Pulmonary artery endothelial cell (primary cell): ENCODE measurements around the gene ZDHHC8. TPM values are rescaled to one million over a fixed set of nuclear protein-coding genes. Genes with fewer than 3 reads are reported as not detected.
A peak's percentile ranks its signal among the peaks of the same experiment; 100 is the strongest.

Experiments
- DNase-seq: peaks from one replicate; pipeline ENCODE4 v3.0.0-alpha.2; 2011; ENCODE audit warnings: low read depth, low spot score
- total RNA-seq: library from RNA; depleted of rRNA; stranded (reverse); fragments of >200 nt; gene quantifications from 2 replicates; pipeline ENCODE4 v1.2.3, GENCODE V29; 2014

The ZDHHC8 gene
- total RNA-seq, 1 donor from 2014 or later, result 10.6 TPM

DNA sequence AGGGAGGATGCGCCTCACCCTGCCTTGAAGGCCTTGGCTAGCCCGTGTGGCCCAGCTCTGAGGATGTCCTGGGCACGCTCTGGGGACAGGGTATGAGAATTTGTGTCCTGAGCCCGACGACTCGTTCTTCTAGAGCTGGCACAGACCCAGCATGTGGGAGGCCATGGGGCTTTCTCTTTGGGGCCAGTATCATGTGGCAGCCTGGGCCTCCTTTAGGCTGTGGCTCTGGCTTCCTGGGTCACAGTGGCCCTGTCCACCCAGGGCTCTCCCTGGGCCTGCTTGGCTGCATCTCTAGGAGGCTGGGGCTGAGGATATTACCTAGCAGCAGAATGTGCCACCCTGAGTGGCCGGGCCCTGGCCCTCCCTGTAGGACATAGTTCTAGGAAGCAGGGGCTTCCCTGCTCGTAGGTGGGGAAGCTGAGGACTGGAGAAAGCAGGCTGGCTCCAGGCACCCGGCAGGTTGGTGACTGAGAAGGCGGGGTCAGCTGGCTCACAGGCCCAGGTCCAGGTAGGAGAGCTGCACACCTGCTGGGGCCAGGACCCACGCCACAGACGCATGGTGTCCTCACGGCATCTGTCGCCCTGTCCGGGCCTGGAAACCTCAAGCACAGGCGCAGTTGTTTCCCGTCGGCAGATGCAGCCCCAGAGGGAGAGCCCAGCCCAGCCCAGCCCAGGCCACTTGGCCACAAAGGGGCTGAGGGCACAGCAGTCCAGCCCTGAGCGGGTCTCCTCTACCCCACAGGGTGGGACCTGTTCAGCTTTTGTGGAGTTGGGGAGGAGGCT is 12.5 kb downstream of the ZDHHC8 start:
- DNase-seq, result no peak

DNA sequence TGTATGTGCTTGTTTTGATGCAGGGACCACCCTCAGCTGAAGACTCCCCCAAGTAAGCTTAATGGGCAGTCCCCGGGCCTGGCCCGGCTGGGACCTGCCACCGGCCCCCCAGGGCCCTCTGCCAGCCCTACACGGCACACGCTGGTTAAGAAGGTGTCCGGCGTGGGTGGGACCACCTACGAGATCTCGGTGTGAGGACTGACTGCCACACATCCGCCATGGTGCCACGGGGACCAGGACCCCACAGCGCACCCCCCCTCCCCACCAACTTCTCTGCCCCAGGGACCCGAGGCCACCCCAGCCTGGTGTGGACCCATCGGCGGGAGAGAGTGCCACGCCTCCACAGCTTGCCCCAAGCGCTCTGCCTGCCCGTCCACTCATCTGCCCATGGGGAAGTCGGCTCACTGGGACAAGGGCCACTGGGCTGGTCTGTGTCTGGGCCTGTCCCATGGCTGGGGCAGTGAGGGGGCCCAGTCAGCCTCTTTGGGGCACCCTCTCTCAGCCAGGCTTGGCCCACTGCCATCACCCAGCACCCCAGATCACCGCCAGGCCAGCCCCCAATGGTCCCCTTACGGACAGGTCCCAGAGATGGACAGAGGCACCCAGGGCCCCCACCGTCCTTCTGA is 13.7 kb downstream of the ZDHHC8 start:
- DNase-seq, result no peak

DNA sequence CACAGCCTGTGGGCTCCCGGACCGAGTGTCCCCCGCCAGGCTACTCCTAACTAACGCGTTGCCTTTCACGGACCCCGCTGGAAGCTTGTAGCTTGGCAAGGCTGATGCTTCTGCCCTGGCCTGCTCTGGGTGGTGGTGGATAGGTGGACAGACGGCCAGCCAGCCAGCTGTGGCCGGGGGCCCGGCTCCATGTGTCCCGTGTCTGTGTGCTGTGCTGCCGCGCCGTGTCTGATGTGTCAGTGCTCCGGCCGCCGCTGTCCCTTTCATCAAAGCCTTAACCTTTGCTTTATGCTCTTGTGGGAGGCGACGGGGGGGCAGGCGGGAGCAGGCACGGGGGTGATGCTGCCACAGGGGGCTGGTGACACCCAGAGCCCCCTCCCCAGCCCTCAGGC is 14.2 kb downstream of the ZDHHC8 start:
- no peak for DNase-seq

DNA sequence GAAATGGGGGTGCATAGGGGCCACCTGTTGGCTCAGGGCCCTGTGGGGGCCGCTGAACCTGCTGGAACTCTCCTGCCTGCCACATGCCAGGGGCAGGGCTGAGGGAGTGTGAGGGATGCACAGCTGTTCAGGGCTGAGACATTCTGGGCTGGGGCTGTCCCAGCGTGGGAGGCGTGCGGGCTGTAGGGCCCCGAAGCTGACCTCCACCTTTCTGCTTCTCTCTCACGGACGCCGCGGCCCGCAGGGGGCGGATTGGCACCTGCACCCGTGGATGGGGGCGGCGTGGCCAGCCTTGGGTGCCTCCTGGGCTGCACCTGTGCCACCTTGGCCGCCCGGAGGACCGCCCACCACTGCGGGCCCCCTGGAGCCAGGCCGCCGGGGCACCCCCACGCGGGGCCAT is 15.2 kb downstream of the ZDHHC8 start:
- no peak for DNase-seq

DNA sequence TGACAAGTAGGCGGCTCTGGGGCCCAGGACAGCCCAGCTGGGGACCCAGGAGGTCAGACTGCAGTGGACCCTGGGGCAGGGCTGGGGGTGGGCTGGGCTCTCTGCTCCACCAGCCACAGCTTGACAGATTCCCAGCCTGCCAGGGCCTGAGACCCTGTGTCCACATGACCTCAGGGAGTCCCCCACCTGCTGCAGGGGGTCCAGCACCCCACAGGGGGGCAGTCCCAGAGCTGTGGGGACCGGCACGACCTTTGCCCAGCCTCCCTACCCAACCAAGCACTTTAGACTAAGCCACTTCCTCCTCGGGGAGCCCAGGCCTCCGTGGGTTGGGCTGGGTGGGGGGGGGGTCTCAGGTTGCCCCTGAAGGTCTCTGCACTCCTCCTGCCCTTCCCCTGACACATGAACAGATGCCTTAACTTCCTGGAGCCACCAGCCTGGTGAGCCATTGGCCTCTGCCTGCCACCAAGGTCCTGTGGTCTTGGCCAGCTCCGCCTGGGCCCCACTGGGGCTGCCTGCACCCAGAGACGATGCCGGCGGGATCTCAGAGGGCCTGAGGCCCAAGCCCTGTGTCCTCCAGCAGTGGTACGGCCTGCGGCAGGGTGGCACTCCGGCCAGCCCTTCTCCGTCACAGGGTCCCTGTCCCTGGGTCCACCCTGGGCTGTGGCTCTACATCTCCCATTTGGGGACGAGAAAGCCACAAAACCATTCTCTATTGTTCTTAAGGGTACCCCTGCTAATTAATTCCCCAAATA is 15.8 kb downstream of the ZDHHC8 start:
- DNase-seq, result no peak

DNA sequence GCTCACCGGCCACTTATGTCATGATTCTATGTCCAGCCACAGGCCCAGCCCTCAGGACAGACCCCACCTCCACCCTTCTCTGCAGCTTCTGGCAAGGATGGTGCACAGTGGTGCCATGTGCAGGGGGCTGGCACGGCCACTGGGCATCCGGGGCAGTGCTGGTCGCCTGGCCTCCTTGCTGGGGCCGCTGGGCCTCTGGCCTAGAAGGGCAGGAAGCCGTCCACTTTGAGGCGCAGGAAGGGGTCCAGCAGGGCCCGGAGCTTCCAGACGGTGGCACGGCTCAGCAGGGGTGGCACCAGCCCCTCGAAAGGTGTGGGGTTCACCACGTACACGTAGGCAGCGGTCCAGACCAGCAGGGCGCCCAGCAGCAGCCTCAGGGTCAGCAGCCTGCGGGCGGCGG is 16.8 kb downstream of the ZDHHC8 start:
- DNase-seq, result no peak

DNA sequence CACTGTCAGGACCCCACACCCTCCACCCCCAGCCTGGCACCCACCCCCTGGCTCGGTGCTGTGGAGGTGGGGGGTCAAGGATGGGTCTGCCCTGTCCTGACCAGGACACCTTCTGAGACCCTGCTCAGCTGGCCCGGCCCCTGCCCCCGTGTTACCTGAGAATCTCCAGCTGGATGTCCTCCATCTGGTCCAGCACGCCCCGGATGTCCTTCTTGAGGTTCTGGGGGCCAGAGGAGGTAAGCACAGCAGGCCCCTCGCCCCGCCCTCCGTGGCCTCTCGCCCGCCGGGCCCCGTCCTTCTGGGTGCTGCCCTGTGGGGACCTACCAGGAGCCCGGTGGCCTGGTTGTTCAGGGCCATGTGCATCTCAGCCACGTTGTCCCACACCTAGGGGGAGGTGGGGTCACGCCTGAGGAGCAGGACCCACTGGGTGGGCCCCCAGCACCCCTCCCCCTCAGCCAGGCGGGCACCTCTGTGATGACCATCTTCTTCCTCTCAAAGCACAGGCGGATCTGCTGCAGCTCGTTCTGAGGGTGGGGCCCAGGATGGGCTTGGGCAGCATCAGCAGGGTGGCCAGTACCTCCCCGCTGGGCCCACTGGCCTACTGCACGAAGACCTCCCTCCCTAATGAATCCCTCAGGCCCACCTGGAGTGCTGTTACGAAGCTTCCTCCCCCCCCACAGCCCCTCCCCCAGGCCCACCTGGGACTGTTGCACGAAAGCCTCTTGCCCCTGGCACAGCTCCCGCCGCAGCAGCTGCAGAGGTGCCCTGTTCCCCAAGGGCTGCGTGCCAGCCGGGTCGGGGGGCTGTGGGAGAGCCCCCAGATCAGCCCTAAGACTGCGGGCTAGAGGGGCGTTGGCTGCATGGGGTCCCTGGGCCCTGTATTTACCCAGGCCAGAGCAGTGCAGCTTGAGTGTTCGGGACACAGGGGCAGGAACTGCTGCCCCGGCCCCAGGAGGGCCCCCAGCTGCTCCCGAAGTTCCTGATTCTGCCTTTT is 17.9 kb downstream of the ZDHHC8 start:
- no peak for DNase-seq

DNA sequence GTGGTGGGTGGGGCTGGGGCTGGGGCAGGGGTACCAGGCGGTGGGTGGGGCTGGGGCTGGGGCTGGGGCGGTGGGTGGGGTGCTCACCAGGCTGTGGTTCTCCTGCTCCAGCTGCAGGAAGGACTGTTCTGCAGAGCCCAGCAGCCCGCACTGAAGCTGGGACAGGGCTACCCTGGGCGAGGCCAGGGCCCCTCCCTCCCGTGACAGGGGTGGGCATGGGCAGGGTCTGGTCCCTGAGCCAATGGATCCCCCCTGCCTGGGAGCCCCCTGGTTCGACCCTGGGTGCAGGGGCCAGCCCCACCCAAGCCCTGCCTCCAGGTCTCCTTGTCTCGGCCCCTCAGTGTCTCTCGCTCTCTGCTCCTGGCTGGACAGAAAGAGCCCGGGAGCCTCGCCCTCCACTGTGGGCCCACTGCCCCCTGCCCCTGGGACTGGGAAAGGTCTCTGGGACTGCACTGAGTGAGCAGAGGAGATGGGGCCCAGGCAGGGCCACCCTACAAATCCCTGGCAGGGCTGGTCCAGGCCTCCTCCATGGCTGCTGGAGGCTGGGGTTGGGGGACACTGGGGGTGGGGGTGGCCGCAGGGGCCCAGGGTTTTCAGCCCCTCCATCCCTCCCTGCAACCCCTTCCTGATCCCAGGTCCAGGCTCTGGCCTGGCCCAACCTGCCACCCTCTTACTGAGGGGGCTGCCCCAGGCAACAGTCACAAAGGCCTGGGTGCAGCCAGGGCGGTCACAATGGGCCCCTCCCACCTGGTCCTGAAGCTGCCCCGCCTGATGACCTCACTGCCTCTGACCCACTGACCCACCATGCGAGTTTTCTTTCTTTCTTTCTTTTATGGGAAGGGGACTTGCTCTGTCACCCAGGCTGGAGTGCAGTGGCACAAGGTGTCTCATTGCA is 19.0 kb downstream of the ZDHHC8 start, which contains the start of gene CCDC188:
Gene CCDC188 (minus strand): TSS at position 675 of the 895 bp plus-strand sequence. CDS start 69 bp downstream, at position 606.
- DNase-seq, result no peak

DNA sequence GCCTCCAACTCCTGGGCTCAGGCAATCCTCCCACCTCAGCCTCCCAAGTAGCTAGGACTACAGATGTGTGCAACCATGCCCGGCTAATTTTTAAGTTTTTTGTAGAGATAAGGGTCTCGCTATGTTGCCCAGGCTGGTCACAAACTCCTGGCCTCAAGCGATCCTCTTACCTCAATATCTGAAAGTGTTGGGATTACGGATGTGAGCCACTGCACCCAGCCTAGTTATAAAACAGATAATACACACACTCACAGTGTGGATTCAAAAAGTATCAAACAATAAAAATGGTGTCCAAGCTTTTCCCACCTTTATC is 19.6 kb downstream of the ZDHHC8 start:
- DNase-seq, result no peak

DNA sequence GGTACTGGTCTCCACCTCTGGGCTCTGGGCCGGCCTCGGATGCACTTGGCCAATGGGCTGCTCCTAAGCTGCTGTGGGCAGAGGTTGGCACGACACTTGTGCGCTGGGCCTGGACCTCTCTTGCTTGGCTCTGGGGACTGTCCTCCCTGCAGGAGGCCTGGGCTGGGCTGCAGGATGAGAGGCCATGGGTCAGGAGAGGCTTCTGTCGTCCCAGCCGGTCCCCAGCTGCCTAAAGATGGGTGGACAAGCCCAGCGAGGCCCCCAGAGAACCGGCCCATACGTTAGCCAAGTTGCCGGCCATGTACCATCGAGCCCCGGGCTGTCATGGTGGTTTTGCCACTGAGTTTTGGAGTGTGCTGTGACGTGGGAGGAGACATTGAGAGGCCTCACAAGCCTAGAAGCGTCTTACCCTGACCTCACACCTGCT is 20.9 kb downstream of the ZDHHC8 start:
- DNase-seq, result no peak

DNA sequence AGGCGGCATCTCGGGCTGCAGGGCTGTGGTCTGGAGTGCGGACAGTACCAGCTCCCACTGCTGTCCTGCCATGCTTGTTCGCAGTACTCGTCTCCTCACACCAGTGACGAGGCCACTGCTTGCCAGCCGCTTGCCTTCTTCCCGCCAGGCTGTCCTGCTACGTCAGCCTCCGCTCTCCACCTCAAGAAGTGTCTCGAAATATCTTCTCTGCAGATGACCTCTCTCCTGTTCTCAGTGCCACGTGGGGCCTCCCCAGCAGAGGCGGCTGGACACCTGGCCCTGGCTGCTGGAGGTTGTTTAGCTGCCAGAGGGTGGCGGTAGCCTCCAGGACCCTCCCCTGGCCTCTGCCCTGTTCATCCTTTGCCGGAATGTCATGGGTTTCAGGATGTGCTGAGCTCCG is 22.3 kb downstream of the ZDHHC8 start:
- DNase-seq, result no peak

DNA sequence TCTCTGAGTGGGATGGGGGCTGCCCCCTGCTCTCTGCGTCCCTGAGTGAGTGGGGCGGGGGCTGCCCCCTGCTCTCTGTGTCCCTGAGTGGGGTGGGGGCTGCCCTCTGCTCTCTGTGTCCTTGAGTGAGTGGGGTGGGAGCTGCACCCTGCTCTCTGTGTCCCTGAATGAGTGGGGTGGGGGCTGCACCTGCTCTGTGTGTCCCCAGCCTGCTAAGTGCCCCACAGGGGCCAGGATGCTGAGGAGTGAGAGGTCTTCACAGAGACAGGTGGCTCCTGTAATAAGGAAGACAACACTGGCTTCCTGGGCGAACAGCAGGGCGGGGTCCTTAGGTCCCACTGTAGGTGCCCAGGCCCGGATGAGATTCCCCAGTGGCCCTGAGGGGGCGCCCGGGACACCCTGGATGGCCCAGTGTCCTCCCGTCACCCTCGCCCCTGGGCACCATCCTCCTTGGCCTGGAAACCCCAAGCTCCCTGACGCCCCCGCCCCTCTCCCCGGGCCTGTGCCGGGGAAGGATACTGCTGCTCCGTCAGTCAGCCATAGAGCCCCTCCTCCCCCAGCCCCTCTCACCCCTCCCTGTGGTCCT is 23.1 kb downstream of the ZDHHC8 start:
- no peak for DNase-seq

DNA sequence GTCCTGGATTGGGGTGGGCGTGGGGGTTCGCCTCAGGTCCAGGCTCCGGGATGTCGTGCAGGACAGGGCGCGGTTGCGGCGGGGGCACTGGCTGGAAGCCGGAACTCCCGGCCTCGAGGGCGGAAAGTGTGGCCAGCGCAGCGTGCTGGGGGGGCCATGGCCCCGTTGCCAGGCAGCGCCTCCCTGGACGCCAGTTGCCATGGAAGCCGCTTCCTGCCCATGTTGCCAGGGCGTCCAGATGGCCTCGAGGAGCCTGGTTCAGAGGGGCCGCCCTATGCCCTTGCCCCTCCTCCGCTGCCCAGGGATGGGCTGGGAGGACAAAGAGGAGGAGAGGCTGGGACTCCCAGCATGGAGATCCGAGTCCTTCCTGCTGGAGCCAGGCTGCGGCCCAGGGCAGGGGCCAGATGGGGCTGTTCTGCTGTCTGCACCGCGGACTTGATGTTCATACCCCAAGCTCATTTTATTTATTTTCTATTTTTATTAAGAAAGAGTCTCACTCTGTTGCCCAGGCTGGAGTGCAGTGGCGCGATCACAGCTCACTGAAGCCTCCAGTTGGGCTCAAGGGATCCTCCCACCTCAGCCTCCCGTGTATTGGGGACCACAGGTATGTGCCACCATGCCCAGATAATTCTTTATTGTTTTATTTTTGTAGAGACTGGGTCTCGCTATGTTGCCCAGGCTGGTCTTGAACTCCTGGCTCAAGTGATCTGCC is 23.9 kb downstream of the ZDHHC8 start:
- peak; percentile 39 for DNase-seq

DNA sequence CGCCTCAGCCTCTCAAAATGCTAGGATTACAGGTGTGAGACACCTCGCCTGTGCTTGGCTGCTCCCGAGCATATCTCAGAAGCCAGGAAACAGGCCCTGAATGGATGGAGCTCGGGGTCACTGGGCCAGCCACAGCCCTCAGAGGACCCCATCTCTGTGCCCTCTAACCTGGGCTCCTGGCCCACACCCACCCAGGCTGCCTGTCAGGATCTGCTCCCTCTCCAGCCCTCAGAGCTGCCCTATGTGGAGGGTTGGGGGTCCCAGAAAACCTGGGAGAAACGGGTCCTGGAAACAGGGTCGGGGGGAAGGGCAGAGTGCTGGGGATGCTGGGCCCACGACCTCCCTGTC is 24.4 kb downstream of the ZDHHC8 start:
- no peak for DNase-seq

DNA sequence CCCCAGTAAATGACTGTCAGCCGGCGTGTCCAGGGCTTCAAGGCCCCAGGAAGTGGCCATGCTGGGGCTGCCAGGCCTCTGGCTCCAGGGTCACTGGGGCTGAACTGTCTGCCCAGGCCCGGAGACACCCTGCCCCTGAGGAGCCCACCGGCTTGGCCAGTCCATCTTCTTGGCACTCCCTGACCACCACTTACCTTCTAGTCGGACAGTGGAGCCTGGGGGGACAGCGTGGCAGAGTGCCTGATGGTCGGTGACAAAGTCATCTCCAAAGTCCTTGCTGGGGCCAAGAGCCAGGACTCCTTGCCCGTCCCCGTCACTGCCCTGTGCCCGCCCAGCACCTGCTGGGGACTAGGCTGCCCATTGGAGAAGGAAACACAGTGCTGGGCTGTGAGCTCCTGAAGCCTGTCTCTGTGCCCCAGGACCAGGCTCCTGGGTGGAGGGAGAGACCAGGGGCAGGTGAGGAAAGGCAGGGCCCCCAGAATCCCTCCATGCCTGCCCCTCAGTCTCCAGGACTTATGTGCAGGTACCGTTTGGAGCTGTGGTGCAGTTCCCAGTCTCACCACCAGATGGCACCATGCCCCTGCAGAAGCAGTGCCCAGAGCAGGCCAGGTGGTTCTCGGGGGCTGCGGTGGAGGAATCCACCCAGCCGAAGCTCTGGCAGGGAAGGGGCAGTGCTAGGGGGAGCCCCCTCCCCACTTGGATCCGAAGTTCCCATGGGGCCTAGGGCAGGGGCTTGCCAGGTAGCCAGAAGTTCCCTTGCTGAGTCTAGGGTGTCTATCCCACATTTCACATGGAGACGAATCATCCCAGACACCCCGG is 25.2 kb downstream of the ZDHHC8 start:
- DNase-seq, result peak; percentile 32

DNA sequence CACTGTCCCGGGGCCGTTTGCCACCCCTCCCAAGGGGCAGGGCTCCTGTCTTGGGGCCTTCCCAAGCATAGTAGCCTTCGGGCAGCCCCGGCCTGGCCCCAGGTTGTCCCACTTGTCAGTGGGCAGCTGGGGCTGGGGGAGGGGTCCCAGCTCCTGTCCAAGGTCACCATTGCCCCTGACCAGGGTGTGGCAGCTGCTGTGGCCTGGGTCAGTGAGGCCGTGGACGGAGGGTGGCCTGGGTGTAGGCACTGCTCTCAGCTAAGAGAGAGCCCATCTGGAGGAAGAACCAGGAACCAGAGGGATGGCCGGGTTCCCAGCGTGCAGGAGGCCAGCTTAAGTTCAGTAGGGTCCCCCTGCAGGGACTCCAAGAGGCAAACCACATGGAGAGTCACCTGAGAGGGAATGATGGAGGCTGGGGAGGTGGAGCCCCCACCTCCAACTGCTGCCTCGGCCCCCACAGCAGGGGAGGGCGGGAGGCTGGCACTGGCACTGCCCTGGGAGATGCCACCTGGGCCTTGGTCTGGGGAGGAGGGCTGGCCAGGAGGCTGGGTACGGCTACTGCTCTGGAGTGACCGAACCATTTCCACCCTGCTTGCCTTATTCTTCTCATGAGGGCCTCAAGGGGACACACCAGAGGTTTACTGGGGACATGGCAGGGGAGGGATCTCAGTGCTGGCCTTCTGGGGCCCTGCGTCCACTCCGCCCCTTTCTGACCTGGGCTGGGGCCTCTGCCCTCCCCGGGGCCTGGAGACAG is 26.0 kb downstream of the ZDHHC8 start:
- DNase-seq, result no peak

DNA sequence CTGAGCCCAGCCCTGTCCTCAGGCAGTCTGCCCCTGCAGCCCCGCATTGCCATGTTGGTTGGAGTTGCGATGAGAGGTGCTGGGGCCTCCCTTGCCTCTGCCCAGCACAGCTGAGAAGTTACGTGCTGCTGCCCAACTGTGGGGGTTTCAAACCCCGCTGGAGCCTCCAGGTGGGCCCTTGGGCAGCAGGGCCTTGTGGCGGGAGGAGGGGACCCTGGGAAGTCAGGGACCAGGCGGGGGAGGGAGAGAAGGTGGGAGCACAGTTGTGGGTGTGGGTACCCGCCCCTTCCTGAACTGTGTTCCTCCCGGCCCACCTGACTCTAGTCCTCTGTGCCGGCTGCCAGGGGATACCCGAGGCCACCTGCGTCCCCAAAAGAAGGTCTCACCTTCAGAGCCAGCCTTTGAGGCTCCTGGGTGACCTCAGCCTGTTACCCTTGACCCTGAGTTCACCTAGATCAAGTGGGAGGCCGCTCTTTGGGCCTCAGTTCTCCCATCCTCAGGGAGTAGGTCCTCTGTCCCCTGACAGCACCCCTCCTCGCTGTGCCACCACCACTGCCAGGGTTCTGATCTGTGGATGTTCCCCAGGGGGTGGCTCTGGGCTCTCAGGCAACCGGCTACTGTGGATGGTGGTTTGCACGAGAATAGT is 26.9 kb downstream of the ZDHHC8 start:
- no peak for DNase-seq
